ENCODE data around the gene MORC1.

DNA sequence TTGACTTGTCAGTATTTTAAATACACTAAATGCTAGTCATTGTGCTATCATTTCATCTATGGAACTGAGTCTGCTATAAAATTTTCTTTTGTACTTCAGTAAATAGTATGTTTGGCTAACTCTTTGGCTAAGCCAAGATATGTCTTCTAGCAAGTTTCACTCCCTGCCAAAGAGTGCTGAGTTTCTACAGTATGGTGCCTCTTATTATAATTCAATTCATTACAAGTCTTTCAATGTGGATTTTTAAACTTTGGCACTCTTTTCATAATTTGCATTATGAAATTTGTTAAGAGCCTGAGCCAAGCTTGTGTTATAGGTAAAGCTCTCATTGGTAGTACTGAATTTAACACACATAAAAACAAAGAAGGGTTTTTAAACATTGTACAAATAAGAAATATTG lies 24.4 kb downstream of the MORC1 start:
- TF ChIP-seq, protein P1, sequence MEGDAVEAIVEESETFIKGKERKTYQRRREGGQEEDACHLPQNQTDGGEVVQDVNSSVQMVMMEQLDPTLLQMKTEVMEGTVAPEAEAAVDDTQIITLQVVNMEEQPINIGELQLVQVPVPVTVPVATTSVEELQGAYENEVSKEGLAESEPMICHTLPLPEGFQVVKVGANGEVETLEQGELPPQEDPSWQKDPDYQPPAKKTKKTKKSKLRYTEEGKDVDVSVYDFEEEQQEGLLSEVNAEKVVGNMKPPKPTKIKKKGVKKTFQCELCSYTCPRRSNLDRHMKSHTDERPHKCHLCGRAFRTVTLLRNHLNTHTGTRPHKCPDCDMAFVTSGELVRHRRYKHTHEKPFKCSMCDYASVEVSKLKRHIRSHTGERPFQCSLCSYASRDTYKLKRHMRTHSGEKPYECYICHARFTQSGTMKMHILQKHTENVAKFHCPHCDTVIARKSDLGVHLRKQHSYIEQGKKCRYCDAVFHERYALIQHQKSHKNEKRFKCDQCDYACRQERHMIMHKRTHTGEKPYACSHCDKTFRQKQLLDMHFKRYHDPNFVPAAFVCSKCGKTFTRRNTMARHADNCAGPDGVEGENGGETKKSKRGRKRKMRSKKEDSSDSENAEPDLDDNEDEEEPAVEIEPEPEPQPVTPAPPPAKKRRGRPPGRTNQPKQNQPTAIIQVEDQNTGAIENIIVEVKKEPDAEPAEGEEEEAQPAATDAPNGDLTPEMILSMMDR (optimal IDR thresholded peaks at IDR 0.05 in 1 of 3, IDR thresholded peaks at IDR 0.05 in 1 of 3, conservative IDR thresholded peaks at IDR 0.05 in 1 of 3; ENCODE audit: extremely low read depth in 1 of 3, insufficient read depth in 2 of 3, low read length in 3 of 3): no peak
- no peak for TF ChIP-seq EZH2 (IDR thresholded peaks at IDR 0.05; ENCODE audit: low read length)
